HepG2 (cell line): ENCODE measurements around the gene GRAMD1A. TPM values are rescaled to one million over a fixed set of nuclear protein-coding genes. Genes with fewer than 3 reads are reported as not detected.
A peak's percentile ranks its signal among the peaks of the same experiment; 100 is the strongest.
"Not testable (repeated sequence)": the region's sequence is repeated elsewhere in the genome, so short reads cannot be mapped to it uniquely, and the experiment has no call there.

Source experiments
- ATAC-seq: fragments of 200-7000 bp; cut with Tn5 transposase; 3 replicates; pipeline ENCODE4 v1.9.1; 2020; ENCODE audit warnings: mild to moderate bottlenecking, moderate library complexity
- BruUV-seq: library from RNA; stranded (reverse); fragments of 400-500 nt; replicated peaks from 2 replicates; lab custom pipeline; 2021; lab: Mats Ljungman, UMichigan
- CTCF ChIA-PET: fragments of 300-600 bp; formaldehyde crosslinking; extraction: SDS; loops from one replicate; lab custom pipeline; 2021; ENCODE audit warnings: low total read pairs, inconsistent platforms, low intra/inter-chr PET ratio; lab: Yijun Ruan, JAX
- POLR2A ChIA-PET: fragments of 350-600 bp; sonication (Branson Sonifier 250); formaldehyde crosslinking; loops from one replicate; lab custom pipeline; 2020; ENCODE audit warnings: antibody characterized with exemption, inconsistent platforms; lab: Yijun Ruan, JAX
- DNase-seq: peaks from one replicate; pipeline ENCODE4 v3.0.0-alpha.2; 2015; ENCODE audit warnings: low spot score
- FAIRE-seq: peaks from 3 replicates; lab custom pipeline; 2011; peaks lifted over from hg19 to GRCh38; lab: Jason Lieb, UNC
- H2AFZ ChIP-seq: one replicate; pipeline ENCODE4 v1.6.1; 2011; ENCODE audit warnings: low read length, inconsistent platforms
- H3K27ac ChIP-seq: fragments of 300-600 bp; 3 replicates; pipeline ENCODE4 v1.8.0; 2011; ENCODE audit warnings: mixed run types, mild to moderate bottlenecking, mixed read lengths, low read length, inconsistent platforms; ENCODE audit not compliant: insufficient read depth; ENCODE audit errors: extremely low read length
- H3K27me3 ChIP-seq, 2 experiments: fragments of 200-600 bp in 1 of 2; 2 replicates in 1 of 2; 3 replicates in 1 of 2; pipeline versions ENCODE4 v1.6.0 to v1.8.0; 2011; ENCODE audit warnings: low read length in 2 of 2, mild to moderate bottlenecking in 2 of 2, moderate library complexity in 2 of 2, inconsistent platforms in 1 of 2; ENCODE audit not compliant: insufficient read depth in 2 of 2, control insufficient read depth in 1 of 2
- H3K36me3 ChIP-seq, 2 experiments: fragments of 200-600 bp in 1 of 2; replicated peaks in 1 of 2; 2 replicates in 1 of 2; 3 replicates in 1 of 2; pipeline versions ENCODE4 v1.5.1 to v1.8.0; 2011; ENCODE audit warnings: low read length in 2 of 2, inconsistent platforms in 1 of 2; ENCODE audit not compliant: insufficient read depth in 2 of 2, control insufficient read depth in 1 of 2
- H3K4me1 ChIP-seq: 2 replicates; pipeline ENCODE4 v1.5.1; 2012; ENCODE audit warnings: low read length, inconsistent platforms; ENCODE audit not compliant: insufficient read depth
- H3K4me2 ChIP-seq: 2 replicates; pipeline ENCODE4 v1.6.0; 2011; ENCODE audit warnings: low read depth, low read length, inconsistent platforms
- H3K4me3 ChIP-seq, 3 experiments: fragments of 200-600 bp in 1 of 3; sonication (generic), shearing (Covaris generic) in 1 of 3; replicated peaks in 1 of 3; 2 replicates each; pipeline ENCODE4 v1.5.1; 2011 to 2016; ENCODE audit warnings: low read length in 3 of 3, inconsistent platforms in 2 of 3, low read depth in 2 of 3, mild to moderate bottlenecking in 2 of 3, control low read depth in 1 of 3, mixed read lengths in 1 of 3; ENCODE audit not compliant: insufficient read depth in 1 of 3
- H3K79me2 ChIP-seq: one replicate; pipeline ENCODE4 v1.6.1; 2011; ENCODE audit warnings: low read length, inconsistent platforms; ENCODE audit not compliant: insufficient read depth
- H3K9ac ChIP-seq: 2 replicates; pipeline ENCODE4 v1.6.0; 2011; ENCODE audit warnings: mild to moderate bottlenecking, low read depth, low read length, inconsistent platforms; ENCODE audit not compliant: insufficient read depth
- H3K9me3 ChIP-seq: 2 replicates; pipeline ENCODE4 v1.5.1; 2012; ENCODE audit warnings: mild to moderate bottlenecking, low read length
- H4K20me1 ChIP-seq: 2 replicates; pipeline ENCODE4 v1.6.0; 2011; ENCODE audit warnings: inconsistent platforms, mild to moderate bottlenecking, low read length, moderate library complexity; ENCODE audit not compliant: insufficient read depth
- POLR2AphosphoS5 ChIP-seq: IDR thresholded peaks from 2 replicates; pipeline ENCODE4 v1.6.1; 2012; ENCODE audit warnings: low read depth, low read length
- POLR2G ChIP-seq: fragments of 200-400 bp; formaldehyde crosslinking; IDR thresholded peaks from 2 replicates; pipeline ENCODE4 v1.6.1; 2018; ENCODE audit warnings: mild to moderate bottlenecking, low read depth, low read length, moderate library complexity
- ZMYM3 ChIP-seq: sonication (generic); formaldehyde crosslinking; IDR thresholded peaks from 2 replicates; pipeline ENCODE4 v1.5.1; 2020; ENCODE audit warnings: mild to moderate bottlenecking, missing genetic modification reagents
- ZNF121 ChIP-seq: sonication (generic); formaldehyde crosslinking; IDR thresholded peaks from 2 replicates; pipeline ENCODE4 v1.5.0; 2020; ENCODE audit warnings: mild to moderate bottlenecking, missing genetic modification reagents
- ZNF460 ChIP-seq: sonication (generic); formaldehyde crosslinking; IDR thresholded peaks from 2 replicates; pipeline ENCODE4 v1.5.1; 2020; ENCODE audit warnings: missing genetic modification reagents, mild to moderate bottlenecking, borderline replicate concordance
- WGBS: methylation state at CpG from one replicate; pipeline ENCODE4 v1.1.6; 2017; ENCODE audit warnings: low lambda C conversion rate; 5-methylcytosine and 5-hydroxymethylcytosine counted together
- in situ Hi-C: cut with HindIII; loops from 2 replicates; pipeline ENCODE4 v1.10.0; 2017; ENCODE audit warnings: low pct_unique_long_range_greater_than_20kb; ENCODE audit not compliant: extremely low pct_ligation_motif_present
- intact Hi-C: fragments of 100-400 bp; cut with micrococcal nuclease; formaldehyde crosslinking; loops from one replicate; pipeline ENCODE4 v1.10.0; 2022; ENCODE audit not compliant: unreplicated experiment
- polyA plus RNA-seq, 8 experiments: library from polyadenylated mRNA; depleted of rRNA in 3 of 8; stranded (reverse) in 7 of 8; unstranded in 1 of 8; fragments of >200 nt; fragmentation: Illumina TruSeq in 4 of 8; extraction: Trizol in 4 of 8; gene quantifications; 2 replicates each; pipeline versions ENCODE4 v1.2.1 to v1.2.3, GENCODE V29; 2011 to 2016; ENCODE audit warnings: low read depth in 4 of 8, missing spikeins in 1 of 8, mixed read lengths in 1 of 8; ENCODE audit not compliant: insufficient read depth in 1 of 8
- total RNA-seq, 5 experiments: library from RNA; depleted of rRNA; stranded (reverse); fragments of >200 nt; fragmentation: Illumina TruSeq; extraction: Trizol; gene quantifications; 2 replicates each; pipeline ENCODE4 v1.2.3, GENCODE V29; 2016; ENCODE audit warnings: low read depth in 1 of 5

The GRAMD1A gene
- total and polyA plus RNA-seq, 2 of the 13 experiments (the other 11 are each of a cell fraction or from before 2014, with no cell fraction given) = 14.7 to 181 TPM

DNA sequence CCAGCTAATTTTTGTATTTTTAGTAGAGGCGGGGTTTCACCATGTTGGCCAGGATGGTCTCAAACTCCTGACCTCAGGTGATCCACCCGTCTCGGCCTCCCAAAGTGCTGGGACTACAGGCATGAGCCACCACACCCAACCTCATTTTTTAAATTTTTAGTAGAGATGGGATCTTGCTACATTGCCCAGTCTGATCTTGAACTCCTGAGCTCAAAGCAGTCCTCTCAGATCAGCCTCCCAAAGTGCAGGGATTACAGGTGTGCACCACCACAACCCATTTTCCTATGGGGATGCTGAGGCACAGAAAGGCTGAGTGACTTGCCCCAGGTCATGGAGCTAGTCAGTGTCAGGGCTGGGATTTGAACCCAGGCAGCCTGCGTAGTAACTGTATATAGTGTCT is 51.1 kb downstream of the GRAMD1A start:
- H3K9ac ChIP-seq, H2AFZ ChIP-seq, FAIRE-seq, H3K27me3 ChIP-seq, ATAC-seq, BruUV-seq, CTCF ChIA-PET, DNase-seq, H3K9me3 ChIP-seq, H3K4me3 ChIP-seq, in situ Hi-C loops, H3K4me2 ChIP-seq, H3K27ac ChIP-seq: not testable (repeated sequence)
- intact Hi-C loops = loop anchor here (2.0 kb wide), 1 partner anchor 76 kb away; no protein-coding TSS in a partner anchor
- peaks cover 13% of the 10 kb centered on the region for H3K79me2 ChIP-seq
- TF ChIP-seq ZMYM3 (0 out of 2 replicates have a peak, but pooled peaks have one; percentile 19), ZNF460 (CRISPR knock-in tag) (peak; percentile 46; the same call in 1 of the 2 replicates), ZNF121 (peak; percentile 89)
- peaks cover 60% of the 10 kb centered on the region; the same call in 1 of the 2 replicates for H4K20me1 ChIP-seq
- H3K36me3 ChIP-seq = peaks cover 24 to 48% of the 10 kb centered on the region in 2 experiments; a peak in 4 of 5 replicates
- 100% methylated on average over 4 of the region's 4 CpGs for WGBS
- POLR2A ChIA-PET = interaction anchor here (3.2 kb wide), 1 partner anchor 9 kb away, joined by 8 read pairs; the partner anchor contains the start of gene HPN
- peaks cover 13% of the 10 kb centered on the region; the same call in 1 of the 2 replicates for H3K4me1 ChIP-seq

DNA sequence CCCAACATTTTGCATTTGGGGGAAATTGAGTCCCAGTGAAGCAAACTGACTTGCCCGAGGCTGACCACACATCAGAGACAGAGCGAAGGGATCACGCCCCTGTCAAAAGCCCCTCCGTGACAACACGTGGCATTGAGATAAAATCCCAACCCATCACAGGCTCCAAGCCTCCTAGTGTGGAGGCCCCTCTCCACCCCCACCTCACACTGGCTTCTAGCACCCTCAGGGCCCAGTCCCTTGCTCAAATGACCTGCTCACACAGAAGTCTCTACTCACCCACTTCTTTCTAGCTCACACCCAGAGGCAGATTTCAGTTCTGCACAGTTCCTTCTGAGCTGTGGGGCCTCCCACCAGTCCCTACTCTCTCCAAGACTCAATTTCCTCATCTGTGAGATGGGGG is 51.7 kb downstream of the GRAMD1A start:
- no peaks in the 10 kb centered on the region for H3K9me3 ChIP-seq
- in situ Hi-C loops = no loop called here
- no peak overlapping the region for H3K4me3 ChIP-seq
- H3K79me2 ChIP-seq = peaks cover 13% of the 10 kb centered on the region
- H2AFZ ChIP-seq = no peak overlapping the region
- ChIA-PET CTCF (no interaction called here), POLR2A (interaction anchor here (3.2 kb wide), 1 partner anchor 9 kb away, joined by 8 read pairs; the partner anchor contains the start of gene HPN)
- H3K36me3 ChIP-seq = peaks cover 28 to 52% of the 10 kb centered on the region in 2 experiments; a peak in 4 of 5 replicates
- H3K4me1 ChIP-seq = peaks cover 13% of the 10 kb centered on the region; the same call in 1 of the 2 replicates
- no peak overlapping the region for H3K4me2 ChIP-seq
- 100% methylated on average over 2 of the region's 5 CpGs for WGBS
- no TSS peak for BruUV-seq
- FAIRE-seq (no peak), DNase-seq (no peak), ATAC-seq (no peak)
- H3K27me3 ChIP-seq = no peaks in the 10 kb centered on the region
- TF ChIP-seq ZNF460 (CRISPR knock-in tag) (no peak), POLR2AphosphoS5 (peak; percentile 45; the same call in 1 of the 2 replicates), POLR2G (peak; percentile 55)
- H3K27ac ChIP-seq = no peak overlapping the region
- no peak overlapping the region for H3K9ac ChIP-seq
- intact Hi-C loops = loop anchor here (2.0 kb wide), 1 partner anchor 77 kb away; no protein-coding TSS in a partner anchor
- H4K20me1 ChIP-seq = peaks cover 60% of the 10 kb centered on the region; the same call in 1 of the 2 replicates
